SK-N-SH (cell line): ENCODE measurements around the gene ZNF648. TPM values are rescaled to one million over a fixed set of nuclear protein-coding genes. Genes with fewer than 3 reads are reported as not detected.

Experiments
- CTCF ChIA-PET: fragments of 300-600, 350-600 bp; formaldehyde crosslinking; extraction: SDS; loops from one replicate; lab custom pipeline; 2021; lab: Yijun Ruan, JAX
- POLR2A ChIA-PET: fragments of 350-600 bp; sonication (Branson Sonifier 250); formaldehyde crosslinking; extraction: SDS; loops from one replicate; lab custom pipeline; 2020; ENCODE audit warnings: antibody characterized with exemption, inconsistent platforms; lab: Yijun Ruan, JAX
- DNase-seq: peaks from one replicate; pipeline ENCODE4 v3.0.0; 2012
- H2AFZ ChIP-seq: fragments of 200-600 bp; sonication (generic); 2 replicates; pipeline ENCODE4 v1.8.1; 2016; ENCODE audit warnings: antibody characterized with exemption, mild to moderate bottlenecking, low read depth
- H3F3A ChIP-seq: fragments of 200-600 bp; sonication (generic); replicated peaks from 2 replicates; pipeline ENCODE3; 2016; ENCODE audit warnings: antibody characterized with exemption, mild to moderate bottlenecking; ENCODE audit not compliant: insufficient read depth
- H3K27ac ChIP-seq, 2 experiments: fragments of 200-500 bp in 1 of 2; fragments of 200-600 bp in 1 of 2; sonication (Bioruptor generic) in 1 of 2; sonication (generic), shearing (Covaris generic) in 1 of 2; 2 replicates each; pipeline versions ENCODE4 v1.5.1 to v1.6.1; 2014 to 2016; ENCODE audit warnings: low read depth in 2 of 2, inconsistent platforms in 1 of 2, low read length in 1 of 2, mild to moderate bottlenecking in 1 of 2, mixed read lengths in 1 of 2
- H3K27me3 ChIP-seq: fragments of 200-600 bp; sonication (generic), shearing (Covaris generic); 2 replicates; pipeline ENCODE4 v1.6.1; 2016; ENCODE audit warnings: mixed run types; ENCODE audit not compliant: insufficient read depth
- H3K36me3 ChIP-seq, 2 experiments: fragments of 200-500 bp in 1 of 2; fragments of 200-600 bp in 1 of 2; sonication (Bioruptor generic) in 1 of 2; sonication (generic) in 1 of 2; replicated peaks in 1 of 2; 2 replicates each; pipeline versions ENCODE3 to v1.5.1; 2014 to 2016; ENCODE audit warnings: low read length in 1 of 2, mild to moderate bottlenecking in 1 of 2; ENCODE audit not compliant: insufficient read depth in 2 of 2, control insufficient read depth in 1 of 2
- H3K4me1 ChIP-seq, 2 experiments: fragments of 200-500 bp in 1 of 2; fragments of 200-600 bp in 1 of 2; sonication (Bioruptor generic) in 1 of 2; sonication (generic), shearing (Covaris generic) in 1 of 2; 2 replicates each; pipeline versions ENCODE4 v1.5.1 to v1.6.1; 2014 to 2016; ENCODE audit warnings: low read depth in 1 of 2, low read length in 1 of 2, mixed run types in 1 of 2; ENCODE audit not compliant: insufficient read depth in 2 of 2, control insufficient read depth in 1 of 2
- H3K4me2 ChIP-seq: fragments of 200-600 bp; sonication (generic), shearing (Covaris generic); 2 replicates; pipeline ENCODE4 v1.6.1; 2017; ENCODE audit warnings: mixed run types
- H3K4me3 ChIP-seq, 2 experiments: fragments of 200-500 bp in 1 of 2; fragments of 200-600 bp in 1 of 2; sonication (Bioruptor generic) in 1 of 2; sonication (generic), shearing (Covaris generic) in 1 of 2; 2 replicates each; pipeline versions ENCODE4 v1.5.1 to v1.8.1; 2014 to 2016; ENCODE audit warnings: low read depth in 2 of 2, inconsistent platforms in 1 of 2, low read length in 1 of 2, mild to moderate bottlenecking in 1 of 2, mixed read lengths in 1 of 2, moderate library complexity in 1 of 2
- H3K79me2 ChIP-seq: fragments of 200-600 bp; sonication (generic); 2 replicates; pipeline ENCODE4 v1.8.1; 2017; ENCODE audit warnings: mild to moderate bottlenecking; ENCODE audit not compliant: insufficient read depth
- H3K9ac ChIP-seq: fragments of 200-600 bp; sonication (generic); 2 replicates; pipeline ENCODE4 v1.6.1; 2017; ENCODE audit warnings: mixed run types
- H3K9me2 ChIP-seq: fragments of 200-600 bp; sonication (generic); 2 replicates; pipeline ENCODE4 v1.6.1; 2017; ENCODE audit warnings: mixed run types
- H3K9me3 ChIP-seq: fragments of 200-600 bp; sonication (generic); 2 replicates; pipeline ENCODE4 v1.6.1; 2017; ENCODE audit warnings: mixed run types, mild to moderate bottlenecking, moderate library complexity
- H4K20me1 ChIP-seq: fragments of 200-600 bp; sonication (generic); 2 replicates; pipeline ENCODE4 v1.6.1; 2017; ENCODE audit warnings: mild to moderate bottlenecking, mixed run types; ENCODE audit not compliant: insufficient read depth
- CHD2 ChIP-seq: fragments of 150-350 bp; IDR thresholded peaks from 2 replicates; pipeline ENCODE4 v1.6.1; 2018; ENCODE audit warnings: low read length; ENCODE audit not compliant: partially characterized antibody
- ELF1 ChIP-seq: IDR thresholded peaks from 2 replicates; pipeline ENCODE4 v1.4.0; 2012
- EP300 ChIP-seq, 2 experiments: IDR thresholded peaks; 2 replicates each; pipeline versions ENCODE4 v1.4.0 to v1.6.1; 2012; ENCODE audit warnings: borderline replicate concordance in 1 of 2, low read depth in 1 of 2, low read length in 1 of 2
- FOXJ3 ChIP-seq: sonication (generic); formaldehyde crosslinking; IDR thresholded peaks from 2 replicates; pipeline ENCODE4 v1.5.1; 2020; ENCODE audit warnings: mild to moderate bottlenecking, missing genetic modification reagents
- MXI1 ChIP-seq: IDR thresholded peaks from 2 replicates; pipeline ENCODE4 v1.6.1; 2012; ENCODE audit warnings: mild to moderate bottlenecking, low read depth, low read length, improper control_type of control experiment
- NFIC ChIP-seq: IDR thresholded peaks from 2 replicates; pipeline ENCODE4 v1.4.0; 2012; ENCODE audit warnings: borderline replicate concordance
- NRF1 ChIP-seq: IDR thresholded peaks from 2 replicates; pipeline ENCODE4 v1.6.1; 2012; ENCODE audit warnings: low read depth, mild to moderate bottlenecking, low read length
- POLR2AphosphoS5 ChIP-seq: IDR thresholded peaks from 2 replicates; pipeline ENCODE4 v1.6.1; 2012; ENCODE audit warnings: low read depth, low read length
- RAD21 ChIP-seq: IDR thresholded peaks from 2 replicates; pipeline ENCODE4 v1.6.1; 2012; ENCODE audit warnings: mild to moderate bottlenecking, low read length
- SIN3A ChIP-seq: IDR thresholded peaks from 2 replicates; pipeline ENCODE4 v1.6.1; 2012; ENCODE audit warnings: low read depth, mild to moderate bottlenecking, low read length, moderate library complexity, borderline replicate concordance
- YY1 ChIP-seq: IDR thresholded peaks from 2 replicates; pipeline ENCODE4 v1.4.0; 2012; ENCODE audit warnings: low read depth, mild to moderate bottlenecking
- WGBS: methylation state at CpG from one replicate; pipeline ENCODE4 v1.1.6; 2017; ENCODE audit warnings: low lambda C conversion rate; 5-methylcytosine and 5-hydroxymethylcytosine counted together
- polyA plus RNA-seq, 3 experiments: library from polyadenylated mRNA; depleted of rRNA; stranded (reverse); fragments of >200 nt; gene quantifications; 2 replicates each; pipeline ENCODE4 v1.2.3, GENCODE V29; 2012
- TF ChIP-seq, protein P1 (sequence below): IDR thresholded peaks from 2 replicates; pipeline ENCODE4 v1.4.0; 2012; ENCODE audit warnings: low read depth, borderline replicate concordance
- TF ChIP-seq, protein P2 (sequence below): IDR thresholded peaks from 2 replicates; pipeline ENCODE4; 2012
- TF ChIP-seq, protein P3 (sequence below): IDR thresholded peaks from 2 replicates; pipeline ENCODE4 v1.4.0; 2012; ENCODE audit warnings: low read depth
- TF ChIP-seq, protein P4 (sequence below): IDR thresholded peaks from 2 replicates; pipeline ENCODE4 v1.6.1; 2012; ENCODE audit warnings: mild to moderate bottlenecking, low read depth, low read length, moderate library complexity

The ZNF648 gene
- polyA plus RNA-seq, 1 of the 3 experiments (the other 2 are of a cell fraction): not detected

DNA sequence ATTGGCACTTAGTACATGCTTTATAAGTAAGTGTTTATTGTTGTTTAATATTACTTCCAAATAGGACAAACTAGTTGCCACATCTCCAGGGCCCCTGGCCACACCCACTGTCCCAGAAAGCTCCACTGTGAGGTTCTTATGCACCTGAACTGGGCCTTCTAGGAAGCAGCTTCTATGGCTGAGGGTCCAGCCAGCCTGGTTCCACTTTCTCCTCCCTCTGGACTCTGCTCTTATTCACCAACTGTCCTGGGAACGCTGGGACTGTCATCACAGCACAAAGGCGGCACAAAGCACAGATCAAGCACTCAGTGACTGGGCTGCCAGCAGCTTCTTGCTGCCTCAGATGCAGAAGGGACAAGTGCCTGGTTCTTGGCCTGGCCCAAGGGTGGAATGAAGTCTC is 29.6 kb upstream of the ZNF648 start:
- ChIA-PET CTCF (interaction anchor here (1.3 to 2.4 kb wide), 5 partner anchors 8 to 310 kb away, joined by 3 to 9 read pairs (median 7); partner anchors contain the start of gene TEDDM1), POLR2A (no interaction called here)
- Histone ChIP-seq H3K9me2 (no peaks in the 10 kb centered on the region), H3K36me3 (no peaks in the 10 kb centered on the region), H3K4me3 (no peak overlapping the region), H3K27me3 (no peaks in the 10 kb centered on the region), H3K79me2 (no peaks in the 10 kb centered on the region), H3K27ac (no peak overlapping the region), H3K9ac (no peak overlapping the region), H4K20me1 (no peaks in the 10 kb centered on the region), H3K9me3 (no peaks in the 10 kb centered on the region), H3K4me2 (no peak overlapping the region), H3F3A (no peaks in the 10 kb centered on the region), H3K4me1 (no peaks in the 10 kb centered on the region), H2AFZ (no peak overlapping the region)
- no peak for DNase-seq
- TF ChIP-seq, protein P1, sequence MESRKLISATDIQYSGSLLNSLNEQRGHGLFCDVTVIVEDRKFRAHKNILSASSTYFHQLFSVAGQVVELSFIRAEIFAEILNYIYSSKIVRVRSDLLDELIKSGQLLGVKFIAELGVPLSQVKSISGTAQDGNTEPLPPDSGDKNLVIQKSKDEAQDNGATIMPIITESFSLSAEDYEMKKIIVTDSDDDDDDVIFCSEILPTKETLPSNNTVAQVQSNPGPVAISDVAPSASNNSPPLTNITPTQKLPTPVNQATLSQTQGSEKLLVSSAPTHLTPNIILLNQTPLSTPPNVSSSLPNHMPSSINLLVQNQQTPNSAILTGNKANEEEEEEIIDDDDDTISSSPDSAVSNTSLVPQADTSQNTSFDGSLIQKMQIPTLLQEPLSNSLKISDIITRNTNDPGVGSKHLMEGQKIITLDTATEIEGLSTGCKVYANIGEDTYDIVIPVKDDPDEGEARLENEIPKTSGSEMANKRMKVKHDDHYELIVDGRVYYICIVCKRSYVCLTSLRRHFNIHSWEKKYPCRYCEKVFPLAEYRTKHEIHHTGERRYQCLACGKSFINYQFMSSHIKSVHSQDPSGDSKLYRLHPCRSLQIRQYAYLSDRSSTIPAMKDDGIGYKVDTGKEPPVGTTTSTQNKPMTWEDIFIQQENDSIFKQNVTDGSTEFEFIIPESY: no peak
- TF ChIP-seq NFIC (no peak), RAD21 (no peak), POLR2AphosphoS5 (no peak), EP300 (IDR thresholded peaks at IDR 0.05; ENCODE audit: borderline replicate concordance in 1 of 2, low read depth in 1 of 2, low read length in 1 of 2) (no peak), FOXJ3 (CRISPR knock-in tag) (no peak)
- TF ChIP-seq, protein P2, sequence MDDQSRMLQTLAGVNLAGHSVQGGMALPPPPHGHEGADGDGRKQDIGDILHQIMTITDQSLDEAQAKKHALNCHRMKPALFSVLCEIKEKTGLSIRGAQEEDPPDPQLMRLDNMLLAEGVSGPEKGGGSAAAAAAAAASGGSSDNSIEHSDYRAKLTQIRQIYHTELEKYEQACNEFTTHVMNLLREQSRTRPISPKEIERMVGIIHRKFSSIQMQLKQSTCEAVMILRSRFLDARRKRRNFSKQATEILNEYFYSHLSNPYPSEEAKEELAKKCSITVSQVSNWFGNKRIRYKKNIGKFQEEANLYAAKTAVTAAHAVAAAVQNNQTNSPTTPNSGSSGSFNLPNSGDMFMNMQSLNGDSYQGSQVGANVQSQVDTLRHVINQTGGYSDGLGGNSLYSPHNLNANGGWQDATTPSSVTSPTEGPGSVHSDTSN: no peak
- WGBS: 17% methylated on average over 1 of the region's 2 CpGs

DNA sequence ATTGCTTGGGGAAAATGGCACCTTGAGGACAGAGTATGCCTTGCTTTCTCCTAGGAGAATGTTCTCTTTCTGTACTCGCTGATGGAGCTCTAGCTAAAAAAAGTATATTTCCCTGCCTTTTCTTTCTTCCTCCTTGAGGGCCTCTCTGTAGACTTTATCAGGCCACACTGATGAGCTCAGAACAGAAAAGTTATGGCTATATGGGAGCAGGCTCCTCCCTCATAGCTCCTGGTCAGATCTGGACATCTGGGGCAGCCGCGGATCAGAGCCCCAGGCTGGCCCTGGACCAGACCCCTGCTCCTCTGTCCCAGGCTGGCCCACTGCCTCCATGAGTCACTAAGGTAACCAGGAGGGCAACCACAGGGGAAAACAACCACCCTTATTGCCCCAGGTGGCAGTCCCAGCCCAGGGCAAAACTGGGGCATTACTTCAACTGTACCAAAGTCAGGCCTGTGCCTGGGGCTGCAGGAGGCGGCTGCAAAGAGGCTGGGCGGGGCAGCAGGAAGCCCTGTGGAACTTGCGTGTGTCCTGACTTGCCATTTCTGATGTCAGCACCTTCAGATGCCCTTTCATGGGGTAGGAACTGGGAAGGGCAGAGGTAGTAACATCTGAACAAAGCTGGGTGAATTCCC is 26.3 kb upstream of the ZNF648 start:
- Histone ChIP-seq H3K4me2 (no peak overlapping the region), H3K4me3 (no peak overlapping the region), H4K20me1 (no peaks in the 10 kb centered on the region), H3K36me3 (no peaks in the 10 kb centered on the region), H3K27ac (no peak overlapping the region), H3K9ac (no peak overlapping the region), H3K4me1 (no peaks in the 10 kb centered on the region; a peak in 1 of 4 replicates), H3K9me3 (no peaks in the 10 kb centered on the region), H3F3A (no peaks in the 10 kb centered on the region), H3K9me2 (no peaks in the 10 kb centered on the region), H3K79me2 (no peaks in the 10 kb centered on the region), H3K27me3 (no peaks in the 10 kb centered on the region), H2AFZ (no peak overlapping the region)
- whole genome bisulfite sequencing: 57% methylated on average over 6 of the region's 6 CpGs
- no peak for TF ChIP-seq SIN3A
- TF ChIP-seq, protein P3, sequence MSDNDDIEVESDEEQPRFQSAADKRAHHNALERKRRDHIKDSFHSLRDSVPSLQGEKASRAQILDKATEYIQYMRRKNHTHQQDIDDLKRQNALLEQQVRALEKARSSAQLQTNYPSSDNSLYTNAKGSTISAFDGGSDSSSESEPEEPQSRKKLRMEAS: no peak
- TF ChIP-seq ELF1: no peak
- no peak for TF ChIP-seq FOXJ3 (CRISPR knock-in tag)
- TF ChIP-seq, protein P4, sequence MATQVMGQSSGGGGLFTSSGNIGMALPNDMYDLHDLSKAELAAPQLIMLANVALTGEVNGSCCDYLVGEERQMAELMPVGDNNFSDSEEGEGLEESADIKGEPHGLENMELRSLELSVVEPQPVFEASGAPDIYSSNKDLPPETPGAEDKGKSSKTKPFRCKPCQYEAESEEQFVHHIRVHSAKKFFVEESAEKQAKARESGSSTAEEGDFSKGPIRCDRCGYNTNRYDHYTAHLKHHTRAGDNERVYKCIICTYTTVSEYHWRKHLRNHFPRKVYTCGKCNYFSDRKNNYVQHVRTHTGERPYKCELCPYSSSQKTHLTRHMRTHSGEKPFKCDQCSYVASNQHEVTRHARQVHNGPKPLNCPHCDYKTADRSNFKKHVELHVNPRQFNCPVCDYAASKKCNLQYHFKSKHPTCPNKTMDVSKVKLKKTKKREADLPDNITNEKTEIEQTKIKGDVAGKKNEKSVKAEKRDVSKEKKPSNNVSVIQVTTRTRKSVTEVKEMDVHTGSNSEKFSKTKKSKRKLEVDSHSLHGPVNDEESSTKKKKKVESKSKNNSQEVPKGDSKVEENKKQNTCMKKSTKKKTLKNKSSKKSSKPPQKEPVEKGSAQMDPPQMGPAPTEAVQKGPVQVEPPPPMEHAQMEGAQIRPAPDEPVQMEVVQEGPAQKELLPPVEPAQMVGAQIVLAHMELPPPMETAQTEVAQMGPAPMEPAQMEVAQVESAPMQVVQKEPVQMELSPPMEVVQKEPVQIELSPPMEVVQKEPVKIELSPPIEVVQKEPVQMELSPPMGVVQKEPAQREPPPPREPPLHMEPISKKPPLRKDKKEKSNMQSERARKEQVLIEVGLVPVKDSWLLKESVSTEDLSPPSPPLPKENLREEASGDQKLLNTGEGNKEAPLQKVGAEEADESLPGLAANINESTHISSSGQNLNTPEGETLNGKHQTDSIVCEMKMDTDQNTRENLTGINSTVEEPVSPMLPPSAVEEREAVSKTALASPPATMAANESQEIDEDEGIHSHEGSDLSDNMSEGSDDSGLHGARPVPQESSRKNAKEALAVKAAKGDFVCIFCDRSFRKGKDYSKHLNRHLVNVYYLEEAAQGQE: no peak
- TF ChIP-seq CHD2: no peak
- no peak for TF ChIP-seq MXI1
- no peak for TF ChIP-seq NFIC
- TF ChIP-seq YY1: no peak
- no peak for TF ChIP-seq NRF1
- ChIA-PET POLR2A (interaction anchor here (1.1 kb wide), 1 partner anchor 55 kb away, joined by 3 read pairs; no protein-coding TSS in a partner anchor), CTCF (interaction anchor here (0.8 to 5.3 kb wide), 7 partner anchors 10 to 513 kb away, joined by 3 to 70 read pairs (median 4); partner anchors contain the start of gene GLUL)
- no peak for DNase-seq
